NCI-H345 treated with DMSO at 0.1 percent for 48 hours (cell line): Measurements from ENCODE around the gene SLIT1.
A peak's percentile ranks its signal among the peaks of the same experiment; 100 is the strongest.

Experiments used
- DNase-seq: peaks from one replicate; lab custom pipeline; 2025; ENCODE audit not compliant: unreplicated experiment; lab: John Stamatoyannopoulos, UW

SLIT1 gene

GRCh38 chr10:97065686-97066660, 119.8 kb downstream of the SLIT1 start:
- DNase-seq = no peak

- DNase-seq = peak; percentile 63
Observed at GRCh38 chr10:97065128-97065527, 120.6 kb downstream of the SLIT1 start.

- DNase-seq = no peak
Observed at GRCh38 chr10:97063983-97064837, 121.5 kb downstream of the SLIT1 start.

GRCh38 chr10:97063271-97063982, 122.3 kb downstream of the SLIT1 start:
- no peak for DNase-seq

GRCh38 chr10:97062456-97062855, 123.3 kb downstream of the SLIT1 start:
- DNase-seq = no peak

- DNase-seq = no peak
Observed at GRCh38 chr10:97062046-97062445, 123.7 kb downstream of the SLIT1 start.

- no peak for DNase-seq
Observed at GRCh38 chr10:97061423-97061822, 124.3 kb downstream of the SLIT1 start.

- no peak for DNase-seq
Observed at GRCh38 chr10:97060441-97061084, 125.2 kb downstream of the SLIT1 start.

- no peak for DNase-seq
Observed at GRCh38 chr10:97059872-97060205, 125.9 kb downstream of the SLIT1 start.

GRCh38 chr10:97059006-97059871, 126.5 kb downstream of the SLIT1 start:
- DNase-seq = no peak

- no peak for DNase-seq
Observed at GRCh38 chr10:97058521-97058920, 127.2 kb downstream of the SLIT1 start.

GRCh38 chr10:97057491-97058235, 128.1 kb downstream of the SLIT1 start:
- no peak for DNase-seq

- no peak for DNase-seq
Observed at GRCh38 chr10:97056003-97056630, 129.6 kb downstream of the SLIT1 start.

GRCh38 chr10:97053276-97053675, 132.5 kb downstream of the SLIT1 start:
- DNase-seq = no peak

GRCh38 chr10:97050956-97051496, 134.7 kb downstream of the SLIT1 start:
- no peak for DNase-seq

GRCh38 chr10:97050205-97050745, 135.5 kb downstream of the SLIT1 start:
- no peak for DNase-seq

GRCh38 chr10:97049670-97050069, 136.1 kb downstream of the SLIT1 start:
- DNase-seq = peak; percentile 21
